GM12892 (cell line): Measurements from ENCODE around the gene PKDREJ.

ENCODE experiments used
- POLR2A ChIP-seq: IDR thresholded peaks from 2 replicates; pipeline ENCODE4 v1.6.1; 2011; ENCODE audit warnings: low read depth, low read length, control low read depth
- POLR2AphosphoS5 ChIP-seq: IDR thresholded peaks from 2 replicates; pipeline ENCODE4 v1.6.1; 2011; ENCODE audit warnings: low read depth, low read length, control low read depth
- TAF1 ChIP-seq: IDR thresholded peaks from 2 replicates; pipeline ENCODE4 v1.6.1; 2011; ENCODE audit warnings: low read depth, mild to moderate bottlenecking, control low read depth, low read length, borderline replicate concordance

- no peak for TF ChIP-seq POLR2A
- no peak for TF ChIP-seq POLR2AphosphoS5
- TF ChIP-seq TAF1 = no peak
These were observed 15.6 kb downstream of the PKDREJ start for GRCh38 chr22:46247443-46247975.
